AG04450 (cell line): Measurements from ENCODE around the gene TP53INP2. TPM values are rescaled to one million over a fixed set of nuclear protein-coding genes. Genes with fewer than 3 reads are reported as not detected.

Source experiments
- CTCF ChIA-PET: fragments of 300-600, 350-600 bp; formaldehyde crosslinking; extraction: SDS; loops from one replicate; lab custom pipeline; 2022; ENCODE audit warnings: antibody characterized with exemption, inconsistent platforms; lab: Charles Lee
- POLR2A ChIA-PET: fragments of 350-600 bp; formaldehyde crosslinking; extraction: SDS; loops from one replicate; lab custom pipeline; 2021; ENCODE audit warnings: antibody characterized with exemption, inconsistent platforms; lab: Yijun Ruan, JAX
- DNase-seq: peaks from one replicate; pipeline ENCODE4 v3.0.0-alpha.2; 2011; ENCODE audit warnings: low read depth, low spot score
- H3K27ac ChIP-seq: one replicate; pipeline ENCODE4 v1.5.1; 2012; ENCODE audit warnings: low read depth, low read length, control low read depth
- H3K27me3 ChIP-seq: one replicate; pipeline ENCODE4 v1.6.0; 2012; ENCODE audit warnings: low read length; ENCODE audit not compliant: control insufficient read depth, insufficient read depth
- H3K4me3 ChIP-seq: 2 replicates; pipeline ENCODE4 v1.5.1; 2011; ENCODE audit warnings: mild to moderate bottlenecking, low read depth, low read length, control low read depth
- H3K9me3 ChIP-seq: 2 replicates; pipeline ENCODE4 v1.5.1; 2012; ENCODE audit warnings: low read length; ENCODE audit not compliant: control insufficient read depth, insufficient read depth
- CTCF ChIP-seq: IDR thresholded peaks from 2 replicates; pipeline ENCODE4 v1.5.1; 2011; ENCODE audit warnings: low read depth, low read length, control low read depth, inconsistent platforms
- polyA plus RNA-seq: library from polyadenylated mRNA; depleted of rRNA; stranded (reverse); fragments of >200 nt; gene quantifications from 2 replicates; pipeline ENCODE4 v1.2.3, GENCODE V29; 2011

The TP53INP2 gene
- polyA plus RNA-seq, 1 experiment, result 5.9 TPM

GRCh38 chr20:34705397-34706301, 1.5 kb downstream of the TP53INP2 start:
- Histone ChIP-seq H3K9me3 (no peaks in the 10 kb centered on the region), H3K4me3 (peak overlapping the region; percentile 86), H3K27ac (peak overlapping the region; percentile 61), H3K27me3 (peaks cover 2% of the 10 kb centered on the region)
- no peak for DNase-seq
- CTCF ChIA-PET, result interaction anchor here (0.6 to 4.1 kb wide), 5 partner anchors 126 to 393 kb away, joined by 3 to 10 read pairs (median 4); no protein-coding TSS in a partner anchor
- TF ChIP-seq CTCF, result no peak
- POLR2A ChIA-PET, result no interaction called here

GRCh38 chr20:34706302-34706875, 2.2 kb downstream of the TP53INP2 start:
- DNase-seq, result no peak
- H3K9me3 ChIP-seq, result no peaks in the 10 kb centered on the region
- H3K27ac ChIP-seq, result no peak overlapping the region
- H3K4me3 ChIP-seq, result no peak overlapping the region
- ChIA-PET CTCF (interaction anchor here (0.8 to 4.1 kb wide), 4 partner anchors 127 to 394 kb away, joined by 3 to 10 read pairs (median 5); no protein-coding TSS in a partner anchor), POLR2A (no interaction called here)
- TF ChIP-seq CTCF, result no peak
- H3K27me3 ChIP-seq, result no peaks in the 10 kb centered on the region

GRCh38 chr20:34706912-34707784, 3.0 kb downstream of the TP53INP2 start:
- H3K27me3 ChIP-seq, result no peaks in the 10 kb centered on the region
- no peaks in the 10 kb centered on the region for H3K9me3 ChIP-seq
- CTCF ChIA-PET, result interaction anchor here (0.9 to 4.1 kb wide), 13 partner anchors 8 to 394 kb away, joined by 3 to 17 read pairs (median 7); no protein-coding TSS in a partner anchor
- TF ChIP-seq CTCF, result no peak
- H3K27ac ChIP-seq, result no peak overlapping the region
- POLR2A ChIA-PET, result no interaction called here
- no peak overlapping the region for H3K4me3 ChIP-seq
- no peak for DNase-seq

- no peaks in the 10 kb centered on the region for H3K27me3 ChIP-seq
- TF ChIP-seq CTCF, result peak; percentile 52
- peak overlapping the region; percentile 60 for H3K4me3 ChIP-seq
- ChIA-PET CTCF (interaction anchor here (1.0 to 1.8 kb wide), 9 partner anchors 50 to 396 kb away, joined by 3 to 17 read pairs (median 5); no protein-coding TSS in a partner anchor), POLR2A (interaction anchor here (0.6 kb wide), 1 partner anchor 342 kb away, joined by 3 read pairs; no protein-coding TSS in a partner anchor)
- DNase-seq, result no peak
- no peak overlapping the region for H3K27ac ChIP-seq
- no peaks in the 10 kb centered on the region for H3K9me3 ChIP-seq
Measured at GRCh38 chr20:34708621-34709043, 4.5 kb downstream of the TP53INP2 start.
